ENCODE data around the gene AGAP1.

DNA sequence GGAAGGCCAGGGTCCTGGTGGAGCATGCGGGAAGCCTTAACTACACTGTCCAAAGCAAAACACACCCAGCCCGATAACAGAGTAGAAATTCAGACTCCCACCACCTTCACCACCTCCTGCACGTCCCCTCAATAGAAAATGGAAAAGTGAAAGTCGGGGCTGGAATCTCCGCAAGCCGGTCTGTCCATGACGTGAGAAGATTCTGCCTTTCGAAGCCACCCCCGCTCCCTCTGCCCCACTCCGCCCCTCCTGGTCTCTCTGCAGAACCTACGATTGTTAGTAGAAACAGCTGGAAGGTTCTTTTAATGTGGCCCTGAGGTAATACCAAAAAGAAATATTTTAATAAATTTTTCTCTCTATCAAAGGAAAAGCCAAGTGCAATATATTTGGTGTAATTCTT, 558.0 kb downstream of the AGAP1 start:
- no peak for TF ChIP-seq CTCF (IDR thresholded peaks at IDR 0.05; ENCODE audit: insufficient read depth, low read depth, low read length)
- TF ChIP-seq EZH2 (IDR thresholded peaks at IDR 0.05; ENCODE audit: insufficient read depth, low read length), result no peak
